OCI-LY1 (cell line): ENCODE measurements around the gene ANTXR1.

Experiments
- H2AFZ ChIP-seq: fragments of 200-600 bp; sonication (generic), shearing (Covaris generic); 2 replicates; pipeline ENCODE4 v1.6.0; 2014; ENCODE audit warnings: antibody characterized with exemption, mild to moderate bottlenecking, low read length
- H3F3A ChIP-seq: fragments of 200-600 bp; sonication (generic), shearing (Covaris generic); 2 replicates; pipeline ENCODE4 v1.6.0; 2014; ENCODE audit warnings: mild to moderate bottlenecking, antibody characterized with exemption, low read length, moderate library complexity; ENCODE audit not compliant: insufficient read depth
- H3K27ac ChIP-seq: fragments of 200-600 bp; sonication (generic); 2 replicates; pipeline ENCODE4 v1.5.1; 2014; ENCODE audit warnings: low read length, mixed run types, mild to moderate bottlenecking, low read depth; ENCODE audit not compliant: poor library complexity, severe bottlenecking
- H3K27me3 ChIP-seq: fragments of 200-600 bp; sonication (generic); 2 replicates; pipeline ENCODE4 v1.6.0; 2014; ENCODE audit warnings: antibody characterized with exemption, mild to moderate bottlenecking, low read length, moderate library complexity; ENCODE audit not compliant: insufficient read depth
- H3K36me3 ChIP-seq: fragments of 200-600 bp; sonication (generic); 2 replicates; pipeline ENCODE4 v1.6.1; 2014; ENCODE audit warnings: mild to moderate bottlenecking, antibody characterized with exemption, low read length, moderate library complexity, mixed read lengths; ENCODE audit not compliant: insufficient read depth
- H3K4me1 ChIP-seq: fragments of 200-600 bp; sonication (generic); 2 replicates; pipeline ENCODE4 v1.5.1; 2014; ENCODE audit warnings: mild to moderate bottlenecking, low read length, moderate library complexity; ENCODE audit not compliant: insufficient read depth, severe bottlenecking
- H3K4me2 ChIP-seq: fragments of 200-600 bp; sonication (generic), shearing (Covaris generic); 2 replicates; pipeline ENCODE4 v1.6.1; 2014; ENCODE audit warnings: low read length
- H3K4me3 ChIP-seq: fragments of 200-600 bp; sonication (generic); 2 replicates; pipeline ENCODE4 v1.5.1; 2014; ENCODE audit warnings: low read length, low read depth, mild to moderate bottlenecking, mixed read lengths; ENCODE audit not compliant: poor library complexity, severe bottlenecking
- H3K79me2 ChIP-seq: fragments of 200-600 bp; shearing (Covaris generic); 2 replicates; pipeline ENCODE4 v1.6.1; 2016; ENCODE audit warnings: mixed run types, low read length, mixed read lengths; ENCODE audit not compliant: insufficient read depth
- H3K9ac ChIP-seq: fragments of 200-600 bp; sonication (generic), shearing (Covaris generic); 2 replicates; pipeline ENCODE4 v1.6.1; 2014; ENCODE audit warnings: mild to moderate bottlenecking, low read length, mixed read lengths
- H3K9me2 ChIP-seq: fragments of 200-600 bp; sonication (generic), shearing (Covaris generic); 2 replicates; pipeline ENCODE4 v1.6.1; 2014; ENCODE audit warnings: low read depth, mild to moderate bottlenecking, low read length, mixed read lengths
- H3K9me3 ChIP-seq: fragments of 200-600 bp; shearing (Covaris generic); 2 replicates; pipeline ENCODE4 v1.6.1; 2014; ENCODE audit warnings: low read length, mixed read lengths
- H4K20me1 ChIP-seq: fragments of 200-600 bp; sonication (generic), shearing (Covaris generic); 2 replicates; pipeline ENCODE4 v1.6.0; 2016; ENCODE audit warnings: mild to moderate bottlenecking, low read length; ENCODE audit not compliant: insufficient read depth
- CTCF ChIP-seq: fragments of 200-600 bp; sonication (generic), shearing (Covaris generic); IDR thresholded peaks from 2 replicates; pipeline ENCODE4 v1.5.1; 2017; ENCODE audit warnings: mild to moderate bottlenecking, antibody characterized with exemption, low read length, moderate library complexity, mixed read lengths
- EZH2 ChIP-seq: fragments of 200-600 bp; sonication (generic), shearing (Covaris generic); IDR thresholded peaks from 2 replicates; pipeline ENCODE4 v1.8.0; 2017; ENCODE audit warnings: borderline replicate concordance, mixed run types, mild to moderate bottlenecking, antibody characterized with exemption, low read length, moderate library complexity, mixed read lengths

ANTXR1 gene

GRCh38 chr2:69175790-69176715, 163.1 kb downstream of the ANTXR1 start:
- no peak for TF ChIP-seq CTCF
- no peak for TF ChIP-seq EZH2
- no peak overlapping the region for H3K9ac ChIP-seq
- H3F3A ChIP-seq, result no peaks in the 10 kb centered on the region
- no peaks in the 10 kb centered on the region for H4K20me1 ChIP-seq
- no peaks in the 10 kb centered on the region for H3K4me1 ChIP-seq
- no peak overlapping the region for H3K27ac ChIP-seq
- H3K27me3 ChIP-seq, result no peaks in the 10 kb centered on the region
- no peak overlapping the region for H2AFZ ChIP-seq
- no peaks in the 10 kb centered on the region for H3K9me3 ChIP-seq
- H3K9me2 ChIP-seq, result no peaks in the 10 kb centered on the region
- no peaks in the 10 kb centered on the region; the same call in 1 of the 2 replicates for H3K36me3 ChIP-seq
- no peaks in the 10 kb centered on the region for H3K79me2 ChIP-seq
- no peak overlapping the region for H3K4me3 ChIP-seq
- H3K4me2 ChIP-seq, result no peak overlapping the region

GRCh38 chr2:69177063-69177771, 164.2 kb downstream of the ANTXR1 start:
- Histone ChIP-seq H3K79me2 (no peaks in the 10 kb centered on the region), H3K4me2 (no peak overlapping the region), H3K27me3 (no peaks in the 10 kb centered on the region), H3F3A (no peaks in the 10 kb centered on the region), H3K9me2 (no peaks in the 10 kb centered on the region), H4K20me1 (no peaks in the 10 kb centered on the region), H3K9me3 (no peaks in the 10 kb centered on the region), H3K27ac (no peak overlapping the region), H3K36me3 (no peaks in the 10 kb centered on the region; the same call in 1 of the 2 replicates), H3K4me3 (no peak overlapping the region), H3K4me1 (no peaks in the 10 kb centered on the region), H2AFZ (no peak overlapping the region), H3K9ac (no peak overlapping the region)
- TF ChIP-seq EZH2, result no peak
- TF ChIP-seq CTCF, result no peak

- Histone ChIP-seq H3K9me3 (no peaks in the 10 kb centered on the region), H3K27me3 (no peaks in the 10 kb centered on the region), H3K79me2 (no peaks in the 10 kb centered on the region), H3K27ac (no peak overlapping the region), H3F3A (no peaks in the 10 kb centered on the region), H3K4me2 (no peak overlapping the region), H4K20me1 (no peaks in the 10 kb centered on the region), H3K9ac (no peak overlapping the region), H3K4me1 (no peaks in the 10 kb centered on the region), H3K4me3 (no peak overlapping the region), H2AFZ (no peak overlapping the region), H3K36me3 (no peaks in the 10 kb centered on the region; the same call in 1 of the 2 replicates), H3K9me2 (no peaks in the 10 kb centered on the region)
- no peak for TF ChIP-seq EZH2
Measured at GRCh38 chr2:69177785-69178636, 165.0 kb downstream of the ANTXR1 start.
